ENCODE results near the gene ATP10A.

Gene ATP10A

DNA sequence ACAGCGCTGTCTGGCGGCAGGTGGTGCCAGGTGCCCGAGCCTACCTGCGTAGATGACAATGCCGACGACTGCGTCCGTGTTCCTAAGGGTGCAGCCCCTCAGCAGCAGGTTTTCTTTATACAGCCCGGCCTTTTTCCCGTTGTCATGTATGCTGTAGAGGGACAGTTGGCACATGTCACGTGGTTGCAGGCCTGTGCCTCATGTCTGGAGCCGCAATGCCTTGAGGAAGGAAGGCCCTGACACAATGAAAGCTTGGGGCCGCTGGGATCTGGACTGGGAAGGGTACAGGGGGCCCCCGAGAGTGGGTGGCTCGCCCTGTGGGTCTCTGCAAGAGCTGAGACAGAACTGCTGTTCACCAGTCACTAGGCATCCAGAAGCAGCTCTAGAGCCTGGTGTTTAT lies 136.0 kb downstream of the ATP10A start:
- DNase-seq, result no peak
- TF ChIP-seq GATA1 (IDR thresholded peaks at IDR 0.05; ENCODE audit: low read depth, low read length) (no peak), POLR2A (IDR thresholded peaks at IDR 0.05; ENCODE audit: low read length) (no peak)

DNA sequence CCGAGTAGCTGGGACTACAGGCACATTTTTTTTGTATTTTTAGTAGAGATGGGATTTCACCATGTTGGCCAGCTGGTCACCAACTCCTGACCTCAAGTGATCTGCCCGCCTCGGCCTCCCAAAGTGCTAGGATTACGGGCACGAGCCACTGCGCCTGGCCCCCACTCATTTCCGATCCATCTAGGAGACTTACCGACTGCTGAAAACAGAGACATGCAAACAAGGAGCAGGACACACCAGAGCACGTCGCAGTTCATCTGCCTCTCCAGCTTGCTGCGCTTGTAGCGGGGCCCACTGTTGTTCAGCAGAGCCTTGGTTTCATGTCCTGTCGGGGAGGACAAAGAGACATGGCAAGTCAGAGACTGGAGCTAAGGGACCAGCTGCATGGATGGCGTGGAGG lies 137.4 kb downstream of the ATP10A start:
- TF ChIP-seq GATA1 (IDR thresholded peaks at IDR 0.05; ENCODE audit: low read depth, low read length), result no peak
- no peak for TF ChIP-seq POLR2A (IDR thresholded peaks at IDR 0.05; ENCODE audit: low read length)
- no peak for DNase-seq

DNA sequence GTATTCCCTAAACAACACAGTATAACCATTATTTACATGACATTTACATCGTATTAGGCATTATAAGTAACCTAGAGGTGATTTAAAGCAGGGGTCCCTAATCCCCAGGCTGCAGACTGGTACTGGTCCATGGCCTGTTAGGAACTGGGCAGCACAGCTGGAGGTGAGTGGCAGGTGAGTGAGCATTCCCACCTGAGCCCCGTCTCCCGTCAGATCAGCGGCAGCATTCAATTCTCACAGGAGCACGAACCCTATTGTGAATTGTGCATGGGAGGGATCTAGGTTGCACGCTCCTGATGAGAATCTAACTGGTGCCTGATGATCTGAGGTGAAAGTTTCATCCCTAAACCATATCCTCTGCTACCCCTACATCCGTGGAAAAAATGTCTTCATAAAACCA lies 138.2 kb downstream of the ATP10A start:
- TF ChIP-seq GATA1 (IDR thresholded peaks at IDR 0.05; ENCODE audit: low read depth, low read length), result no peak
- no peak for DNase-seq

DNA sequence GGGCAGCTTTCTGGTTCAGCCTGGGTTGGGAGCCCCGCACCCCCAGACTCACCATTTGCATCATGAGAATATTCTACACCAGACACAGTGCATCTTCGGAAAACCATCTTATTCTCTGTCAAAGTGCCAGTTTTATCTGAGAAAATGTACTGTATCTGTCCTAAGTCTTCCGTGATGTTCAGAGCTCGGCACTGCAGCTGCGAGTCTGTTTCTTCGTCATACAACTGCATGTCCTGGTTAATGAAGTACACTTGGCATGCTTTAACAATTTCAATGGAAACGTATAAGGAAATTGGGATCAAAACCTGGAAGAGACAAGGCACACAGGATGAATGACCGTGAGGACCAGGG lies 141.5 kb downstream of the ATP10A start:
- no peak for TF ChIP-seq POLR2A (IDR thresholded peaks at IDR 0.05; ENCODE audit: low read length)
- TF ChIP-seq GATA1 (IDR thresholded peaks at IDR 0.05; ENCODE audit: low read depth, low read length), result no peak
- DNase-seq, result no peak

DNA sequence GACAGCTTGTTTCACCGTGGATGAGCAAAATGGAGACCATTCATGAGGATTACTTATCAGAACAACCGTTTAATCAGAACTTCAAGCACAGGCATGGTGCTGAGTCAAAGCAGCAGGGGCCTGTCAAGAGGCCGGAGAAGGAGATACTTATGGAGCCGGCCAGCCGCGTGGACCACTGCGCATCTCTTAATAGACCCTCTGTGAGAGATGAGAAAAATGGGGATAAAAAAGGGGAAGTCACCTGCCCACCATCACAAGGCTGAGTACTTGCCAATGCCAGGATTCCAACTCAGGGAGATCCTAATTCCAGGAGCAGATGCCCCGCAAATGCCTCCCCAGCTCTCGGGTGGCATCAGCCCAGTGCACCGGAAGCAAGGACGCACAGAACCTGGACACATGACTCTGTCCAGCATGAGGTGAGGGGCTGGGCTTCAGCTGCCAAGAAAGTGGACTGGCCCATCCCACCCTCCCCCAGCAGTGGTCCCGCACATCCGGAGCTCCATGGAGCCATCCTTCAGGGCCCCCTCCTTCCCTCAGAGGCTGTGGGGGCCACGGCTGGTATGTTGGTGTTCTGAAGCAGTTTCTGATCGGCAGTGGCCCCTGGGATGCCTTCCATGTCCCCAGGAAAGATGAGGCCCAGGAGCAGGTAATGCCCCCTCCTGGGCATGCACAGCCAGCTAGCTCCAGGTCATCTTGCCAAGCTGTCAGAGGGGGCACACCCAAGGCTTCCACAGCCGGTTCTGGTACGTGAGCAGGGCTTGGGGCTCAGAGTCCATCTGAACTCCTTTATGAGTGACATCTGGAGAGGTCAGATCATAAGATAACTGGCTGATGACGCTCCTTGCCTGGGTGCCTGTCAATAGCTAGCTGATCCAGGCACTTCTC lies 143.8 kb downstream of the ATP10A start:
- DNase-seq, result no peak
- TF ChIP-seq GATA1 (IDR thresholded peaks at IDR 0.05; ENCODE audit: low read depth, low read length) (no peak), POLR2A (IDR thresholded peaks at IDR 0.05; ENCODE audit: low read length) (no peak)

DNA sequence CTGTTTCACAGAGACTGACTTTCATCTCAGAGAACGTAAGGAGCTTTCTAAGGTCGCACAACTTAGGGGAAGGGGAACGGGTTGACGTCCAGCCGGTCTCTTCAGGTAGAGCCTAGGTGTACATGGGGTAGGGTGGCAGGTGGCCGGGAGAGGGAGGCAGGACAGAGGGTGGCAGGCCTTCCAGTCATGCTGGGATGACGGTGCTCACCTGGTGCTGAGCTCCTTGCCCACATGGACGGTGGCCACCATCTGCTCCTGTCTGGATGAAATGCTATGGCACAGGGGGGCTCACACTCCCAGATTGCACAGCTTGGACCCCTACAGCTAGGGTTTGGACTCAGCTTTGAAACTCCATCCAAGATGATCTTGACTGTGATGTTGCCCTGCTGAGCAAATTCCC lies 144.5 kb downstream of the ATP10A start:
- TF ChIP-seq POLR2A (IDR thresholded peaks at IDR 0.05; ENCODE audit: low read length) (no peak), GATA1 (IDR thresholded peaks at IDR 0.05; ENCODE audit: low read depth, low read length) (no peak)
- no peak for DNase-seq

DNA sequence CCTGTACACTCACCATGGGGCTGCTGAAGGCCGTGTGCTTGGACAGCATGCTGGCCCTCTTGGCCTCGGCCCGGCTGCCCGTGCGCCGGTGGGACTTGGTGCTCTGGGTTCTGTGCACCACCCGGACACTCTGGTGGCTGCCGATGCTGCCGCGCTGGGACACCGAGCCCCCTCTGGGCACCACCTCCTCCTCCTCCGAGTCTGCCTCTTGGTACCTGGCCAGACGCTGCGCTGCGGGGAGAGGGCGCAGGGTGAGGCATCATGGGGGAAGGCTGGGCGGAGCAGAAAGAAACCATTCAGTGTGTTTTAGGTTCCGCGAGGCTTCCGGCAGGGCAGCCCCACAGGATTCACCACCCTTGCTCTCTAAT lies 145.0 kb downstream of the ATP10A start:
- no peak for DNase-seq
- no peak for TF ChIP-seq GATA1 (IDR thresholded peaks at IDR 0.05; ENCODE audit: low read depth, low read length)
- no peak for TF ChIP-seq POLR2A (IDR thresholded peaks at IDR 0.05; ENCODE audit: low read length)

DNA sequence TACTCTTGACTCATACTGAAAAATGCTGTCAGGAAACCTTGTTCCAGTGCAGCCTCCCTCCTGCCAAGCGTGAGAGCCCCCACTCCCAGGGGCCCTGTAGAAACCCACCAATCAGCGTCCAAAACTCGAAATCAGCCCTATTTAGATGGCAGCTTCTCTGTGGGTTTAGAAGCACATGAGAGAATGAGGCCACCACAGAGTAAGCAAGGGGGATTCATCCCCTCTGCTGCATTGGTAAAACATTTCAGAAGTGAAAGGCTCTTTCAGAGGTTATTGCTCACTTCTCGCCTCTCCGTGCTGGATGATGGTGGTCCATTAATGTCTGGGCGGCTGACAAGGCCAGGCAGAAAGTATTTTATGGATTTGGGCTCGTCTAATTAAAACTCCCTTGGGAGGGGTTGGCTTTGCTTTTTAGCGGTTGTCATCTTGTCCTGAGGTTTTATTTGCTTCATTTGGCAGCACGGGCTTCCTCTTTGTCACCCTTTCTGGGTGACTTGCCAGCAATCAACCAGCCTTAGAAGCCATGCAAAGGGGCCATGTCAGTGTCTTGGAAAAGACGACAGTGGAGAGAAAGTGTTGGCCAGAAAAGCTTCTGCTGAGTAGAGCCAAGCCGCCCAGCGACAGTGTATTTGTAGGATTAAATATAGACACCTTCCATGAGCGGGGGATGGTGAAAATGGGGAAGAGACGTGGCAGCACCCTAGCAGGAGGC lies 145.5 kb downstream of the ATP10A start:
- DNase-seq, result no peak
- TF ChIP-seq POLR2A (IDR thresholded peaks at IDR 0.05; ENCODE audit: low read length), result no peak
- no peak for TF ChIP-seq GATA1 (IDR thresholded peaks at IDR 0.05; ENCODE audit: low read depth, low read length)

DNA sequence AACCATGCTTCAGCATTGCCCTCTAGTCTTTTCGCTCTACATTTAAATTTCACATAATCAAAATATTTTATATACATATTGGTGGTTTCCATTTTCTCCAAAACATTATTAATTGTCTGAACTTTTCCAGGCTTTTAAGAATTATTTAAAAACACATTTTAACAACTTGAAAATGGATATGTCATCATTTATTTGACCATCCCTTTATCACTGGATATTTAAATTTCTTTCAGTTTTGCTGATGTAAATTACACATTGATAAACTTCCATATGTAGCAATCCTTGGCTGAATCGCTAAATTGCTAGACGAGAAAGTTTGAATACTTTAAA lies 146.0 kb downstream of the ATP10A start:
- TF ChIP-seq POLR2A (IDR thresholded peaks at IDR 0.05; ENCODE audit: low read length), result no peak
- no peak for TF ChIP-seq GATA1 (IDR thresholded peaks at IDR 0.05; ENCODE audit: low read depth, low read length)

DNA sequence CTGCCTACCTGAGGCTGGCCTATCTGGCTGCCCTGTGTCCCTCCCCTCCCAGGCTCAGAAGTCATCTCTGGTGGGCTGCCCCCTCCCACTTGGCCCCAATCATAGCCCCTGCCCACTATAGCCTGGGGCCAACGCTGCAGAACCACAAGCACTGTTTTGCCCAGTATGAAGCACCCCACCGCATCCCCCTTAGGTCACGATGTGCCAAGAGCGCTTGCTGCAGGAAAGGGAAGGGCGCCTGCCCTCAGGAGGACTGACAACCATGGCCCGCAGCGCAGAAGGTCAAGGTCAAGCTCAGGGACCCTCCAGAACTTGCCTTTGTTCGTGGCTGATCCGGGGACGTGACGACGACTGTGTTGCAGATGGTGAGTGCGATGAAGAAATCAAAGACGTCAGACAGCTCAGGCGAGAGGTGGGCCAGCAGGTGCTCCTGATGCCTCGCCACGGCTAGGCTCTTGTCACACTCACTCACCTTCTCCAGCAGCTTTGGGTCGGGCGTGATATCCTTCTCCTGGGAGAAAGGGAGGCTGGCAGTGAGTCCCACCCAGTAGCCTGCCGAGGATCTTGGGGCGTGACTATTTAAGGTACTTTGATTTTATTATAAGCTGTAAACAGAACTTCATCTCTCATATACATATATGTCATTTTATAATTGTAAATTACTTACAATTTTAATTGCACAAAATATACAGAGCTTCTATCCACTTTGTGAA lies 146.6 kb downstream of the ATP10A start:
- TF ChIP-seq GATA1 (IDR thresholded peaks at IDR 0.05; ENCODE audit: low read depth, low read length), result no peak
- TF ChIP-seq POLR2A (IDR thresholded peaks at IDR 0.05; ENCODE audit: low read length), result no peak
- no peak for DNase-seq

More for the DNA sequence above, 146.0 kb downstream of the ATP10A start:
- DNase-seq, result no peak

DNA sequence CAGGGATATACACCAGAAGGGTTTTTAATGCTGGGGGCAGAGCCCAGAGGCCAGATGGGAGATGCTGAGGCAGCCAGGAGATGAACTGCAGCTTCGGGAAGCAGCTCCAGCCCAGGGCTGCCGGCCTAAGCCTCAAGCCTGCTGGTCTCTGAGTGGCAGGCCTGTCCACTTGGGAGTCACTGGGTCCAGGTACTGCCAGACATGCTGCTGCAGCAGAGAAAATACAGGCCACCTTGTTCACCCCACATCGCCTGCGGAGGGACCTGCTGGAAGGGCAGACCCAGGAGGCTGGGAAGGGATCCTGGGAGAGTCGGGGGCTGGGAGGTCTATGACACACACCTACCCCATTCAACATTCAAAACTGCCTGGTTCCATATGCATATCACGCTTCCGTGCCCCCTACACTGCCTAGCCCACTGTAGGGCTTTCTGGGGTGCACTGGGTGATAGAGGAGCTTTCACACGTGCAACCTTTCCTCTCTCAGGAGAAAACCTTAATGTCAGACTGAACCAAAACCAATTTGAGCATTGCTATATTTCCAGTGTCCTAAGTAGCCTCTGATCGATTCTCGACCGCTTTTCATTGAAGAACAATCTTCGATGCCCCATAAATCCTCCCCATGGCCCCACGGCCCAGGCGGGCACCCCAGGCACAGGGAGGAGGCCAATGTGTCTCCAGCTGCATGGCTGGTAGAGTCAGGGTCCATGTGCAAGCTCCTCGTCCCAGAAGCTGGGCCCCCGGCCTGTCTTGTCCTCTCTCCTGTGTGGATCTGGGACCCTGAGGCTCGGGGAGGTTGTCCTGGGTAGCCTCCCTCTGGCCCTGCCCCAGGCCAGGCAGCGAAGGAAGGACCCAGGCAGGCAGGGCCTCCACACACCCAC lies 147.4 kb downstream of the ATP10A start:
- no peak for DNase-seq
- no peak for TF ChIP-seq POLR2A (IDR thresholded peaks at IDR 0.05; ENCODE audit: low read length)
- no peak for TF ChIP-seq GATA1 (IDR thresholded peaks at IDR 0.05; ENCODE audit: low read depth, low read length)

DNA sequence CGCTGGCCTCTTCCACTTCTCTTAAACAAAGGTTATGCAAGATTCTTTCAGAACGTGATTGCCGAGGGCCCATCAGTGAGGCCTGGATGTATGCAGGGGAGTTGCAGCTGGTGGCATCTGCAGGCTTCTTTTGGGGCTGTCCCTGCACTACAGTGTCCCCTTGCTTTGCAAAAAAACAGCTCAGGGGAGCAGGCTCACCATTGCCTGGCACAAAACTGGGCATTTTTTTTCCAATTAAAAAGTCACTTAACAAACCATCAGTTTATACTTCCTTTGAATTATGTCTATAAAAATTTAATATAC lies 148.6 kb downstream of the ATP10A start:
- TF ChIP-seq GATA1 (IDR thresholded peaks at IDR 0.05; ENCODE audit: low read depth, low read length) (no peak), POLR2A (IDR thresholded peaks at IDR 0.05; ENCODE audit: low read length) (no peak)
- no peak for DNase-seq

DNA sequence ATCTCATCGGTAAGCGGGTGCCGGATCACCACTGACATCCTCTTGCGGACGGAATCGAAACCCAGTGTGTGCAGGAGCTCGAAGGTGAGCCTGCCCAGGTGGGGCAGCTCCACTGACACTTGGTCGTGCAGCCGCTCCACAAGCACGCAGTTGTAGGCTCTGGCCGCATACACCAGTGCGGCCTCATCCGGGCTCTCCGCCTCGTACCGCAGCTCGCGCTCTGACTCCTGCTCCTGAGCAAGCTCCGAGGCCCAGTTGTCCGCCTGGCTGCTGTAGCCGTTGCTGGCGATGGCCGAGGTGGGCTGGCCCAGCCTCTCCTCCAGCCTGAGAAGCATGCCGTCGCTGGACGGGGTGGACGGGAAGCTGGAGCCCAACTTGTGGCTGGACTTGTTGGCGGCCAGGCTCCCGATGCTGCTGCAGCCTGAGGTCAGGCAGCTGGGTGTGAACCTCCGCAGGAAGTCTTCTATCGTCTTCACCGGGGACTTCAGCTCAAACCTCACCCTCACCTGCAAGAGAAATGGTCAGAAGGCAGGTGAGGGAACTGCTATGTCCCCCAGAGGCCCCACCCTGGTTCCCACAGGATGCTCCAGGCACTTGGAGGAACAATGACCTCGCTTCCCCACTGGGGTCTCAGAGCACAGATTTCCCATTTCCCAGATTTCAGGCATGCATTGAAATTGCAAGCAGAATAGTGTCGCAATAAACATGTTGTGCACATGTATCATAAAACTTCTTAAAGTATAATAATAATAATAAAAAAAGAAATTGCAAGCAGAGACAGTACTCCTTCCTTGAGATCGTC lies 149.2 kb downstream of the ATP10A start:
- TF ChIP-seq POLR2A (IDR thresholded peaks at IDR 0.05; ENCODE audit: low read length) (no peak), GATA1 (IDR thresholded peaks at IDR 0.05; ENCODE audit: low read depth, low read length) (no peak)
- DNase-seq, result no peak

All from erythroblast (primary cell).